K562 (cell line): ENCODE results near the gene ZFP57. TPM values are rescaled to one million over a fixed set of nuclear protein-coding genes. Genes with fewer than 3 reads are reported as not detected.
A peak's percentile ranks its signal among the peaks of the same experiment; 100 is the strongest.

ENCODE experiments used
- CEBPG ChIP-seq, 3 experiments: fragments of 200-800 bp in 1 of 3; sonication (Bioruptor generic) in 1 of 3; sonication (generic) in 1 of 3; formaldehyde crosslinking in 1 of 3; IDR thresholded peaks in 2 of 3; conservative IDR thresholded peaks in 1 of 3; 2 replicates each; pipeline versions ENCODE4 v1.6.1 to v1.8.0; 2016 to 2022; ENCODE audit warnings: missing compliant biosample characterization in 2 of 3, missing genetic modification characterization in 2 of 3, mild to moderate bottlenecking in 1 of 3, missing genetic modification reagents in 1 of 3
- CHD1 ChIP-seq: fragments of 200-600 bp; sonication (generic); IDR thresholded peaks from one replicate; pipeline ENCODE4 v1.6.1; 2012; ENCODE audit warnings: mild to moderate bottlenecking, moderate library complexity, low read length, inconsistent platforms
- CTBP1 ChIP-seq: fragments of 450-650 bp; IDR thresholded peaks from 2 replicates; pipeline ENCODE4 v1.6.1; 2016; ENCODE audit warnings: borderline replicate concordance
- GTF2E2 ChIP-seq: fragments of 200-800 bp; sonication (Bioruptor generic); IDR thresholded peaks from 2 replicates; pipeline ENCODE4 v1.6.1; 2016; ENCODE audit warnings: missing genetic modification characterization, missing compliant biosample characterization
- MCM2 ChIP-seq: fragments of 450-650 bp; IDR thresholded peaks from 2 replicates; pipeline ENCODE4 v1.6.1; 2017; ENCODE audit warnings: low read depth, mild to moderate bottlenecking
- NEUROD1 ChIP-seq: fragments of 150-350 bp; IDR thresholded peaks from 2 replicates; pipeline ENCODE4 v1.6.1; 2014; ENCODE audit warnings: borderline replicate concordance, low read length, low read depth; ENCODE audit not compliant: partially characterized antibody
- RBFOX2 ChIP-seq: fragments of 200-400 bp; formaldehyde crosslinking; IDR thresholded peaks from 2 replicates; pipeline ENCODE4 v1.6.1; 2017; ENCODE audit warnings: low read depth, mild to moderate bottlenecking, low read length, moderate library complexity
- RREB1 ChIP-seq: fragments of 250-450 bp; sonication (Bioruptor Pico); IDR thresholded peaks from 2 replicates; pipeline ENCODE4 v1.4.0; 2020
- SMARCE1 ChIP-seq: fragments of 450-650 bp; IDR thresholded peaks from 2 replicates; pipeline ENCODE4 v1.7.1; 2016; ENCODE audit warnings: mild to moderate bottlenecking
- TSHZ1 ChIP-seq: fragments of 250-450 bp; sonication (Bioruptor Pico); IDR thresholded peaks from 2 replicates; pipeline ENCODE4 v1.4.0; 2020; ENCODE audit warnings: mild to moderate bottlenecking, moderate library complexity
- YY1 ChIP-seq, 3 experiments: IDR thresholded peaks; 2 replicates each; pipeline ENCODE4 v1.6.1; 2011; ENCODE audit warnings: low read length in 2 of 3, mild to moderate bottlenecking in 2 of 3, moderate library complexity in 2 of 3, borderline replicate concordance in 1 of 3, control low read depth in 1 of 3, low read depth in 1 of 3; ENCODE audit not compliant: insufficient read depth in 3 of 3, insufficient replicate concordance in 2 of 3, control insufficient read depth in 1 of 3, insufficient read length in 1 of 3; ENCODE audit errors: extremely low read depth in 1 of 3
- ZBTB17 ChIP-seq: fragments of 450-650 bp; formaldehyde crosslinking; IDR thresholded peaks from 2 replicates; pipeline ENCODE4 v1.4.0; 2020; ENCODE audit warnings: mild to moderate bottlenecking
- ZNF280A ChIP-seq: fragments of 450-650 bp; IDR thresholded peaks from 2 replicates; pipeline ENCODE4 v1.6.1; 2018; ENCODE audit warnings: mild to moderate bottlenecking, low read depth; ENCODE audit not compliant: partially characterized antibody
- ZSCAN32 ChIP-seq: fragments of 450-650 bp; formaldehyde crosslinking; IDR thresholded peaks from 2 replicates; pipeline ENCODE4 v1.4.0; 2020; ENCODE audit warnings: mild to moderate bottlenecking, moderate library complexity
- polyA plus RNA-seq, 8 experiments: library from polyadenylated mRNA; depleted of rRNA in 4 of 8; stranded (reverse) in 5 of 8; unstranded in 3 of 8; fragments of >200 nt; fragmentation: Nextera tagmentation in 2 of 8; fragmentation: Illumina TruSeq in 1 of 8; extraction: Ambion mirVana in 2 of 8; extraction: Trizol in 1 of 8; gene quantifications; 2 replicates each; pipeline versions ENCODE4 v1.2.1 to v1.2.3, GENCODE V29; 2011 to 2014; ENCODE audit warnings: inconsistent platforms in 1 of 8, missing spikeins in 1 of 8
- total RNA-seq, 7 experiments: library from RNA; depleted of rRNA in 6 of 7; stranded (reverse); fragments of >200 nt in 6 of 7; fragmentation: Illumina TruSeq in 2 of 7; extraction: Trizol in 2 of 7; gene quantifications; 2 replicates each; pipeline versions ENCODE4 v1.2.1 to v1.2.3, GENCODE V29; 2011 to 2021; ENCODE audit warnings: low replicate concordance in 1 of 7

The ZFP57 gene
- total and polyA plus RNA-seq, 9 of the 15 experiments (the other 6 are each of a cell fraction or from before 2014, with no cell fraction given): 0.04 to 0.28 (median 0.13) TPM

- TF ChIP-seq GTF2E2 (tag): no peak
- no peak for TF ChIP-seq ZSCAN32 (CRISPR knock-in tag)
- peak; percentile 23; the same call in 1 of the 2 replicates for TF ChIP-seq RBFOX2
- TF ChIP-seq ZBTB17 (CRISPR knock-in tag): 0 out of 2 replicates have a peak, but pooled peaks have one; percentile 27
- no peak for TF ChIP-seq CEBPG (CRISPR knock-in tag; IDR thresholded peaks at IDR 0.05)
- TF ChIP-seq CEBPG (tag; conservative IDR thresholded peaks at IDR 0.05 in 1 of 2, IDR thresholded peaks at IDR 0.05 in 1 of 2): no peak
- TF ChIP-seq RREB1 (CRISPR knock-in tag): peak; percentile 91
- TF ChIP-seq SMARCE1: no peak
- peak in 1 of 3 experiments; percentile 21 for TF ChIP-seq YY1 (IDR thresholded peaks at IDR 0.05; ENCODE audit: borderline replicate concordance in 1 of 3, control insufficient read depth in 1 of 3, extremely low read depth in 1 of 3, insufficient read depth in 3 of 3, insufficient read length in 1 of 3, insufficient replicate concordance in 2 of 3, low read depth in 1 of 3, low read length in 2 of 3)
- TF ChIP-seq NEUROD1: no peak
- TF ChIP-seq ZNF280A: no peak
- peak; percentile 77; the same call in 1 of the 2 replicates for TF ChIP-seq CTBP1
- TF ChIP-seq MCM2: no peak
- no peak for TF ChIP-seq TSHZ1 (CRISPR knock-in tag)
- peak; percentile 9 for TF ChIP-seq CHD1
Observed at GRCh38 chr6:29631860-29632731, 48.9 kb downstream of the ZFP57 start (continued).
